Thoracic aorta (tissue), 2 donors: Measurements from ENCODE around the gene MAIP1. TPM values are rescaled to one million over a fixed set of nuclear protein-coding genes. Genes with fewer than 3 reads are reported as not detected.
"Not testable (repeated sequence)": the region's sequence is repeated elsewhere in the genome, so short reads cannot be mapped to it uniquely, and the experiment has no call there.

Source experiments
- ATAC-seq: fragments of 150-250 bp; one replicate; pipeline ENCODE4 v1.8.0; 2017; ENCODE audit warnings: low read depth; ENCODE audit not compliant: insufficient number of reproducible peaks, low FRiP score
- DNase-seq: peaks from one replicate; pipeline ENCODE4 v3.0.0-alpha.2; 2020; ENCODE audit warnings: low spot score
- H3K27ac ChIP-seq, 2 donors: fragments of 200-600 bp; sonication (generic); 1 replicate in 1 of 2; 2 replicates in 1 of 2; pipeline ENCODE4 v1.5.1; 2016; ENCODE audit warnings: mild to moderate bottlenecking in 2 of 2, moderate library complexity in 2 of 2
- H3K27me3 ChIP-seq: fragments of 200-600 bp; sonication (generic); replicated peaks from 2 replicates; pipeline ENCODE4 v1.6.0; 2016; ENCODE audit warnings: mild to moderate bottlenecking; ENCODE audit not compliant: insufficient read depth
- H3K36me3 ChIP-seq: fragments of 200-600 bp; sonication (generic); one replicate; pipeline ENCODE4 v1.5.1; 2016
- H3K4me1 ChIP-seq, 2 donors: fragments of 200-600 bp; sonication (generic); 1 replicate in 1 of 2; 2 replicates in 1 of 2; pipeline versions ENCODE4 v1.5.1 to v1.6.0; 2016; ENCODE audit warnings: low read depth in 2 of 2, mild to moderate bottlenecking in 1 of 2; ENCODE audit not compliant: control insufficient read depth in 1 of 2
- H3K4me3 ChIP-seq: fragments of 200-600 bp; sonication (generic); 2 replicates; pipeline ENCODE4 v1.5.1; 2016; ENCODE audit warnings: mild to moderate bottlenecking
- H3K9me3 ChIP-seq: fragments of 200-600 bp; sonication (generic); 2 replicates; pipeline ENCODE4 v1.5.1; 2016
- total RNA-seq, 2 donors: library from RNA; depleted of rRNA; stranded (reverse); fragments of >200 nt; gene quantifications; one replicate each; pipeline versions ENCODE4 v1.1.0 to v1.2.3, GENCODE V29; 2016
- TF ChIP-seq, protein P1 (sequence below): fragments of 200-600 bp; sonication (generic); IDR thresholded peaks from one replicate; pipeline ENCODE4 v1.5.1; 2019; ENCODE audit warnings: antibody characterized with exemption

The MAIP1 gene
- total RNA-seq, 2 donors from 2014 or later: 4.2 to 8.6 TPM

DNA sequence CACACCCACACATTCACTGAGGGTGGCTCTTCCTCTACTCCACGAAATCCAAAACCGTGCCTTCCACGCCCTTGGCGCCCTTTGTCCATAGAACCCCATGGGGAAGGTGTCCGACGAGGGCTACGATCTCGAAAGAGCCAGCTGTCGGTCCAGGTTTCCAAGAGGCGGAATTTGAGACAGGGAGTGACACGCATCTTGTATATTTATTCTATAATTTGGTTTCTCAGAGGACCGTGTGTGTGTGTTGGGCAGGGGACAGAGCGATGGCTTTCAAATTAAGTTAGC, 43.6 kb upstream of the MAIP1 start:
- H3K27ac ChIP-seq: peak overlapping the region; percentile 80 to 93
- DNase-seq (no peak), ATAC-seq (peak; percentile 6)
- peaks cover 20 to 26% of the 10 kb centered on the region in 2 donors for H3K4me1 ChIP-seq
- H3K27me3 ChIP-seq: no peaks in the 10 kb centered on the region
- TF ChIP-seq, protein P1, sequence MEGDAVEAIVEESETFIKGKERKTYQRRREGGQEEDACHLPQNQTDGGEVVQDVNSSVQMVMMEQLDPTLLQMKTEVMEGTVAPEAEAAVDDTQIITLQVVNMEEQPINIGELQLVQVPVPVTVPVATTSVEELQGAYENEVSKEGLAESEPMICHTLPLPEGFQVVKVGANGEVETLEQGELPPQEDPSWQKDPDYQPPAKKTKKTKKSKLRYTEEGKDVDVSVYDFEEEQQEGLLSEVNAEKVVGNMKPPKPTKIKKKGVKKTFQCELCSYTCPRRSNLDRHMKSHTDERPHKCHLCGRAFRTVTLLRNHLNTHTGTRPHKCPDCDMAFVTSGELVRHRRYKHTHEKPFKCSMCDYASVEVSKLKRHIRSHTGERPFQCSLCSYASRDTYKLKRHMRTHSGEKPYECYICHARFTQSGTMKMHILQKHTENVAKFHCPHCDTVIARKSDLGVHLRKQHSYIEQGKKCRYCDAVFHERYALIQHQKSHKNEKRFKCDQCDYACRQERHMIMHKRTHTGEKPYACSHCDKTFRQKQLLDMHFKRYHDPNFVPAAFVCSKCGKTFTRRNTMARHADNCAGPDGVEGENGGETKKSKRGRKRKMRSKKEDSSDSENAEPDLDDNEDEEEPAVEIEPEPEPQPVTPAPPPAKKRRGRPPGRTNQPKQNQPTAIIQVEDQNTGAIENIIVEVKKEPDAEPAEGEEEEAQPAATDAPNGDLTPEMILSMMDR: no peak
- H3K36me3 ChIP-seq: peaks cover 6% of the 10 kb centered on the region
- no peaks in the 10 kb centered on the region for H3K9me3 ChIP-seq
- H3K4me3 ChIP-seq: peak overlapping the region; percentile 92

DNA sequence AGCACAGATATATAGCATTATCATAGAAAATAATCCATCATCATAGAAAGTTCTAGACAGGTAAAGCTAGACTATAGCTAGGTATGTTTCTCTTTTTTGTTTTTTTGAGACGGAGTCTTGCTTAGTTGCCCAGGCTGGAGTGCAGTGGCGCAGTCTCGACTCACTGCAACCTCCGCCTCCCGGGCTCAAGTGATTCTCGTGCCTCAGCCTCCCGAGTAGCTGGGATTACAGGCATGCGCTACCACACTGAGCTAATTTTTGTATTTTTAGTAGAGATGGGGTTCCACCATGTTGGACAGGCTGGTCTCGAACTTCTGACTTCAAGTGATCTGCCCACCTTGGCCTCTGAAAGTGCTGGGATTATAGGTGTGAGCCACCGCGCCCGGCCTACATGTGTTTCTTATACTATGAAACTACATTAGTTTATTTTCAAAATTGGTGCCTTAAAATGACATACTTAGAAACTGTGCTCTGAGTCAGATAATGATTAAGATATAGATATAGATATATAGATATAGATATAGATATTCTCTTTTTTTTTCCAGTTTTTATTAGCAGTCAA, 42.7 kb upstream of the MAIP1 start:
- DNase-seq, H3K27ac ChIP-seq, ATAC-seq, H3K9me3 ChIP-seq, H3K27me3 ChIP-seq, H3K36me3 ChIP-seq: not testable (repeated sequence)
- Histone ChIP-seq H3K4me1 (peaks cover 20 to 26% of the 10 kb centered on the region in 2 donors), H3K4me3 (peak overlapping the region; percentile 92)

DNA sequence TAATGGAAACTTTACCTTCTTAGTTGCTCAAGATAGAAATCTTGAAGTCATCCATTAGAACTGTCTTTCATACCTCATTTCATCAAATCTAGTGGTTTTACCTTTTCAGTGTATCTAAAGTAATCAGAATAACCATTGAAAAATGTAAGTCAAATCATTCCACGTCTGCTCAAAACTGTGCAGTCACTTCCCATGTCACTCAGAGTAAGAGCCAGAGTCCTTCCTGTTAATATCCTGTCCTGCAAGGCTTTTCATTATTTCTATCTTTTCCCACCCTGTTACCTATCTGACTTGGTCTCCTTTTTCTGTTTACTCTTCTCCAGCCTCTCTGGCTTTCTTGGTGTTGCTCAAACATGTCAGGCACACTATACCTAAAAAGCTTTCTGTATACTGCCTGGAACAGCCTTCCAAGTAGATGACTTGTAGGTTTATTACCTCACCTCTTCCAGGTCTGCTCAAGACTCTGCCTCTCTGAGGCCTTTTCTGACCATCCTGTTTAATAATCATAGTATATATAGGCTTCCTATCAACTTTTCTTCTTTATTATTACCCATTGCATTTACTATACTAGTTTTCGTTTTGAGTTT, 40.9 kb upstream of the MAIP1 start:
- H3K27me3 ChIP-seq: no peaks in the 10 kb centered on the region
- no peak for DNase-seq
- no peak overlapping the region for H3K27ac ChIP-seq
- H3K4me1 ChIP-seq: peaks cover 20 to 26% of the 10 kb centered on the region in 2 donors
- no peaks in the 10 kb centered on the region for H3K9me3 ChIP-seq
- peaks cover 6% of the 10 kb centered on the region for H3K36me3 ChIP-seq
- ATAC-seq: no peak
- TF ChIP-seq, protein P1: no peak
- H3K4me3 ChIP-seq: no peak overlapping the region

DNA sequence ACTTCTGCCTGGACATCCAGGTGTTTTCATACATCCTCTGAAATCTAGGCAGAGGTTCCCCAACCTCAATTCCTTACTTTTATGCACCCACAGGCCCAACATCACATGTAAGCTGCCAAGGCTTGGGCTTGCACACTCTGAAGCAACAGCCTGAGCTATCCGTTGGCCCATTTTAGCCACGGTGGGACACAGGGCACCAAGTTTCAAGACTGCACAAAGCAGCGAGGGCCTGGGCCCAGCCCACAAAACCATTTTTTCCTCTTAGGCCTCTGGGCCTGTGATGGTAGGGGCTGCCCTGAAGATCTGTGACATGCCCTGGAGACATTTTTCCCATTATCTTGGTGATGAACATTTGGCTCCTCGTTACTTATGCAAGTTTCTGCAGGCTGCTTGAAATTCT, 38.4 kb upstream of the MAIP1 start:
- Histone ChIP-seq H3K9me3 (no peaks in the 10 kb centered on the region), H3K4me1 (peaks cover 17 to 22% of the 10 kb centered on the region in 2 donors), H3K4me3 (no peak overlapping the region), H3K27ac (no peak overlapping the region), H3K27me3 (no peaks in the 10 kb centered on the region), H3K36me3 (peaks cover 6% of the 10 kb centered on the region)
- TF ChIP-seq, protein P1: no peak
- ATAC-seq: no peak
- no peak for DNase-seq

DNA sequence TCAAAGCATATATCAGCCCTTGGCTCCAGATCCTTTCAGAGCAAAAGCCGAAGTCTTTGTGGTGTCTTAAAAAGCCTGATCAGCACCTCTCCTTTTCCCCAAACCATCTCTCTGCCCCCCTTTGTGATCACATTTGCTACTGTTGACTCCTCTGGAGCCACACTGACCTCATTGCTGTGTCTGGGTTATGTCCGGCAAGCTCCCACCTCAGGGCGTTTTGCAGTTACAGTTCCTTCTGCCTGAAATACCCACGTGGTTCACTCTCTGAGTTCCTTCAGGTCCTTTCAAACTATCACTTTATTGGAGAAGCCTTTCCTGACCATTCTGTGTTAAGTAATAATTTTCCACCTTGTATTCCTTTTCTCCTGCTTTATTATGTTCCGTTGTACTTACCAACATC, 32.5 kb upstream of the MAIP1 start:
- TF ChIP-seq, protein P1: no peak
- Histone ChIP-seq H3K27me3 (no peaks in the 10 kb centered on the region), H3K4me1 (no peaks in the 10 kb centered on the region), H3K4me3 (no peak overlapping the region), H3K9me3 (no peaks in the 10 kb centered on the region), H3K27ac (no peak overlapping the region), H3K36me3 (no peaks in the 10 kb centered on the region)
- no peak for DNase-seq
- ATAC-seq: no peak

DNA sequence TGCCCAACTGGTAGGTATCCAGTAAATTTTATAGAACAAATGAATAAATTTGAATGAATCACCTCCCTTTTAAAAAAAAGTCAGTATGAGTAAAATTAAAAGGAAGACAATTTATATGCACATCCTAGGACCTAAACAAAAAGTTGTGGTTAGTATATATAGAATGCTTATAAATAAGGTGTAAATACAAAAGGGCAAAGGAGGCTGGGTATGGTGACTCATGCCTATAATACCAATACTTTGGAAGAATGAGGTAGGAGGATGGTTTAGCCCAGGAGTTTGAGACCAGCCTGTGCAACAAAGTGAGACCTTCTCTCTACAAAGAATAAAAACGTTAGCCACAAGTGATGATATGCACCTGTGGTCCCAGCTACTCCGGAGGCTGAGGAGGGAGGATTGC, 31.5 kb upstream of the MAIP1 start:
- H3K27me3 ChIP-seq: no peaks in the 10 kb centered on the region
- DNase-seq (no peak), ATAC-seq (no peak)
- TF ChIP-seq, protein P1: no peak
- H3K36me3 ChIP-seq: no peaks in the 10 kb centered on the region
- no peak overlapping the region for H3K27ac ChIP-seq
- no peaks in the 10 kb centered on the region for H3K4me1 ChIP-seq
- H3K4me3 ChIP-seq: no peak overlapping the region
- no peaks in the 10 kb centered on the region for H3K9me3 ChIP-seq
